H9 (cell line): Measurements from ENCODE around the gene MT1H. TPM values are rescaled to one million over a fixed set of nuclear protein-coding genes. Genes with fewer than 3 reads are reported as not detected.
"Not testable (repeated sequence)": the region's sequence is repeated elsewhere in the genome, so short reads cannot be mapped to it uniquely, and the experiment has no call there.

Source experiments
- DNase-seq: peaks from one replicate; pipeline ENCODE4 v3.0.0-alpha.2; 2017
- H2AFZ ChIP-seq: one replicate; pipeline ENCODE4 v1.6.1; 2013; ENCODE audit warnings: mild to moderate bottlenecking, low read length, control low read depth, moderate library complexity
- H2AK5ac ChIP-seq: 2 replicates; pipeline ENCODE4 v1.6.1; 2013; ENCODE audit warnings: low read length, control low read depth, mixed read lengths; ENCODE audit not compliant: insufficient read length
- H2BK120ac ChIP-seq: one replicate; pipeline ENCODE4 v1.6.1; 2013; ENCODE audit warnings: low read depth, mild to moderate bottlenecking, low read length, control low read depth, inconsistent platforms; ENCODE audit not compliant: poor library complexity, severe bottlenecking
- H2BK12ac ChIP-seq: 2 replicates; pipeline ENCODE4 v1.6.1; 2013; ENCODE audit warnings: low read length, control low read depth, mixed read lengths, low read depth; ENCODE audit not compliant: insufficient read length
- H2BK15ac ChIP-seq: 2 replicates; pipeline ENCODE4 v1.6.1; 2013; ENCODE audit warnings: low read depth, low read length, control low read depth
- H2BK20ac ChIP-seq: one replicate; pipeline ENCODE4 v1.6.1; 2013; ENCODE audit warnings: low read depth, mild to moderate bottlenecking, low read length, control low read depth, inconsistent platforms; ENCODE audit not compliant: poor library complexity, severe bottlenecking
- H2BK5ac ChIP-seq: 2 replicates; pipeline ENCODE4 v1.6.1; 2013; ENCODE audit warnings: low read length, control low read depth, mixed read lengths; ENCODE audit not compliant: insufficient read length
- H3K14ac ChIP-seq: 2 replicates; pipeline ENCODE4 v1.6.1; 2013; ENCODE audit warnings: low read length, control low read depth; ENCODE audit not compliant: insufficient read depth
- H3K18ac ChIP-seq: 2 replicates; pipeline ENCODE4 v1.6.1; 2013; ENCODE audit warnings: low read depth, mild to moderate bottlenecking, mixed read lengths, low read length, control low read depth; ENCODE audit not compliant: insufficient read length
- H3K23ac ChIP-seq: 2 replicates; pipeline ENCODE4 v1.6.1; 2013; ENCODE audit warnings: low read length, control low read depth, mixed read lengths, low read depth; ENCODE audit not compliant: insufficient read length
- H3K23me2 ChIP-seq: 2 replicates; pipeline ENCODE4 v1.6.1; 2013; ENCODE audit warnings: low read depth, mild to moderate bottlenecking, mixed read lengths, low read length, control low read depth; ENCODE audit not compliant: insufficient read length, poor library complexity, severe bottlenecking
- H3K27ac ChIP-seq: 2 replicates; pipeline ENCODE4 v1.5.1; 2013; ENCODE audit warnings: low read length, control low read depth, mixed read lengths, low read depth; ENCODE audit not compliant: insufficient read length
- H3K27me3 ChIP-seq: 2 replicates; pipeline ENCODE4 v1.6.1; 2013; ENCODE audit warnings: low read length, control low read depth, inconsistent platforms; ENCODE audit not compliant: insufficient read depth
- H3K4ac ChIP-seq: 2 replicates; pipeline ENCODE4 v1.6.1; 2013; ENCODE audit warnings: low read depth, mild to moderate bottlenecking, control low read depth, inconsistent platforms, low read length, moderate library complexity
- H3K4me1 ChIP-seq: 2 replicates; pipeline ENCODE4 v1.6.1; 2013; ENCODE audit warnings: low read length, control low read depth, inconsistent platforms; ENCODE audit not compliant: insufficient read depth
- H3K4me2 ChIP-seq: 2 replicates; pipeline ENCODE4 v1.6.1; 2013; ENCODE audit warnings: low read length, control low read depth, mixed read lengths; ENCODE audit not compliant: insufficient read length, insufficient read depth
- H3K56ac ChIP-seq: 2 replicates; pipeline ENCODE4 v1.6.1; 2013; ENCODE audit warnings: low read depth, mild to moderate bottlenecking, mixed read lengths, low read length, control low read depth; ENCODE audit not compliant: insufficient read length
- H3K79me1 ChIP-seq: 2 replicates; pipeline ENCODE4 v1.6.1; 2013; ENCODE audit warnings: low read depth, mild to moderate bottlenecking, moderate library complexity, low read length, control low read depth, inconsistent platforms; ENCODE audit not compliant: insufficient read depth, poor library complexity, severe bottlenecking
- H3K79me2 ChIP-seq: 2 replicates; pipeline ENCODE4 v1.6.1; 2013; ENCODE audit warnings: low read length, control low read depth, inconsistent platforms; ENCODE audit not compliant: insufficient read depth
- H3K9ac ChIP-seq: 2 replicates; pipeline ENCODE4 v1.6.1; 2013; ENCODE audit warnings: low read length, control low read depth, mixed read lengths; ENCODE audit not compliant: insufficient read length; ENCODE audit errors: extremely low read depth
- H3K9me3 ChIP-seq: one replicate; pipeline ENCODE4 v1.6.1; 2013; ENCODE audit warnings: low read depth, low read length, inconsistent platforms; ENCODE audit not compliant: control insufficient read depth
- H3T11ph ChIP-seq: one replicate; pipeline ENCODE4 v1.6.1; 2013; ENCODE audit warnings: mild to moderate bottlenecking, low read length, control low read depth, inconsistent platforms
- H4K20me1 ChIP-seq: one replicate; pipeline ENCODE4 v1.6.1; 2013; ENCODE audit not compliant: control insufficient read depth, insufficient read length, insufficient read depth
- H4K5ac ChIP-seq: 2 replicates; pipeline ENCODE4 v1.6.1; 2013; ENCODE audit warnings: low read depth, mild to moderate bottlenecking, mixed read lengths, low read length, control low read depth; ENCODE audit not compliant: insufficient read length
- H4K8ac ChIP-seq: replicated peaks from 2 replicates; pipeline ENCODE4 v1.6.1; 2013; ENCODE audit warnings: low read length, control low read depth, mixed read lengths, low read depth; ENCODE audit not compliant: insufficient read length
- H4K91ac ChIP-seq: 2 replicates; pipeline ENCODE4 v1.6.1; 2013; ENCODE audit warnings: low read depth, mild to moderate bottlenecking, moderate library complexity, mixed read lengths, low read length, control low read depth; ENCODE audit not compliant: insufficient read length
- H3K27ac Mint-ChIP-seq, 3 experiments: 2 replicates in 2 of 3; 3 replicates in 1 of 3; pipeline ENCODE4 v1.8.0; 2020 to 2021; ENCODE audit warnings: mixed read lengths in 3 of 3, mild to moderate bottlenecking in 1 of 3, moderate library complexity in 1 of 3
- H3K27me3 Mint-ChIP-seq: 2 replicates; pipeline ENCODE4 v1.8.0; 2021; ENCODE audit warnings: low read depth, mild to moderate bottlenecking, moderate library complexity, mixed read lengths
- H3K36me3 Mint-ChIP-seq, 3 experiments: 2 replicates in 2 of 3; 3 replicates in 1 of 3; pipeline ENCODE4 v1.8.0; 2020 to 2021; ENCODE audit warnings: low read depth in 3 of 3, mixed read lengths in 3 of 3; ENCODE audit not compliant: insufficient read depth in 1 of 3
- H3K4me1 Mint-ChIP-seq, 2 experiments: 2 replicates each; pipeline ENCODE4 v1.8.0; 2020; ENCODE audit warnings: mixed read lengths in 2 of 2
- H3K4me3 Mint-ChIP-seq, 2 experiments: 2 replicates in 1 of 2; 3 replicates in 1 of 2; pipeline ENCODE4 v1.8.0; 2020 to 2021; ENCODE audit warnings: mild to moderate bottlenecking in 2 of 2, mixed read lengths in 2 of 2, moderate library complexity in 1 of 2
- H3K9me3 Mint-ChIP-seq, 2 experiments: 2 replicates in 1 of 2; 3 replicates in 1 of 2; pipeline ENCODE4 v1.8.0; 2020; ENCODE audit warnings: mild to moderate bottlenecking in 2 of 2, mixed read lengths in 2 of 2, moderate library complexity in 1 of 2
- CTCF ChIP-seq: fragments of 200-600 bp; sonication (generic); conservative IDR thresholded peaks from 3 replicates; pipeline ENCODE4 v1.8.0; 2021; ENCODE audit warnings: antibody characterized with exemption, mild to moderate bottlenecking
- WGBS: extraction: QIAGEN DNeasy Blood & Tissue Kit; methylation state at CpG from one replicate; pipeline ENCODE4 v1.1.7; 2013; ENCODE audit warnings: missing lambda C conversion rate, low lambda C conversion rate, mixed read lengths; ENCODE audit not compliant: insufficient read length; ENCODE audit errors: extremely low coverage; 5-methylcytosine and 5-hydroxymethylcytosine counted together
- total RNA-seq: library from RNA; stranded (reverse); gene quantifications from 2 replicates; pipeline ENCODE4 v1.2.1, GENCODE V29; 2021

MT1H gene
- total RNA-seq, 1 experiment from 2014 or later: 12.5 TPM

GRCh38 chr16:56670620-56670934 is 963 bp downstream of the MT1H start:
- no peak overlapping the region for H2BK20ac ChIP-seq
- H3T11ph ChIP-seq: no peak overlapping the region
- no peak overlapping the region for H4K5ac ChIP-seq
- H3K23ac ChIP-seq: no peak overlapping the region
- H2BK5ac ChIP-seq: no peak overlapping the region
- H3K27ac Mint-ChIP-seq: no peak overlapping the region
- H3K79me2 ChIP-seq: no peaks in the 10 kb centered on the region
- H3K36me3 Mint-ChIP-seq: no peaks in the 10 kb centered on the region
- no CpG with 5 or more reads among the region's 2 CpGs for WGBS
- H2BK15ac ChIP-seq: no peak overlapping the region
- no peak overlapping the region for H3K4ac ChIP-seq
- no peak overlapping the region for H3K4me2 ChIP-seq
- H2BK120ac ChIP-seq: no peak overlapping the region
- DNase-seq: no peak
- no peak overlapping the region for H3K27ac ChIP-seq
- no peak overlapping the region for H3K18ac ChIP-seq
- H3K4me1 ChIP-seq: peaks cover 7% of the 10 kb centered on the region; the same call in 1 of the 2 replicates
- no peak overlapping the region for H3K9ac ChIP-seq
- H3K9me3 ChIP-seq: no peaks in the 10 kb centered on the region
- peaks cover 50% of the 10 kb centered on the region for H3K27me3 ChIP-seq
- H3K23me2 ChIP-seq: peaks cover 15% of the 10 kb centered on the region
- H3K14ac ChIP-seq: no peak overlapping the region
- H4K8ac ChIP-seq: no peak overlapping the region
- H3K56ac ChIP-seq: no peak overlapping the region
- H3K9me3 Mint-ChIP-seq: no peaks in the 10 kb centered on the region; a peak in 1 of 5 replicates
- H4K91ac ChIP-seq: no peak overlapping the region
- no peak for TF ChIP-seq CTCF
- peaks cover 18 to 47% of the 10 kb centered on the region in 2 experiments for H3K4me1 Mint-ChIP-seq
- no peak overlapping the region for H2AFZ ChIP-seq
- no peak overlapping the region for H3K4me3 Mint-ChIP-seq
- H3K27me3 Mint-ChIP-seq: peaks cover 82% of the 10 kb centered on the region
- H3K79me1 ChIP-seq: no peaks in the 10 kb centered on the region
- no peak overlapping the region for H2AK5ac ChIP-seq
- no peak overlapping the region for H2BK12ac ChIP-seq
- H4K20me1 ChIP-seq: no peaks in the 10 kb centered on the region

GRCh38 chr16:56671691-56672090 is 2.1 kb downstream of the MT1H start:
- DNase-seq, H3K4me1 ChIP-seq, H3K4me2 ChIP-seq, H3K4ac ChIP-seq, H3K23ac ChIP-seq, H4K20me1 ChIP-seq, H3K9ac ChIP-seq, H3K4me3 Mint-ChIP-seq, H3K79me1 ChIP-seq, H3K27ac ChIP-seq, H4K5ac ChIP-seq, H3T11ph ChIP-seq, H4K8ac ChIP-seq, H2BK15ac ChIP-seq, H2BK5ac ChIP-seq, H3K36me3 Mint-ChIP-seq, H2AFZ ChIP-seq, H2AK5ac ChIP-seq, H3K9me3 ChIP-seq, H3K27ac Mint-ChIP-seq, H3K9me3 Mint-ChIP-seq, H3K14ac ChIP-seq, H3K56ac ChIP-seq, H2BK120ac ChIP-seq, H2BK20ac ChIP-seq, H2BK12ac ChIP-seq, H3K79me2 ChIP-seq, H3K18ac ChIP-seq, H4K91ac ChIP-seq: not testable (repeated sequence)
- Histone ChIP-seq H3K23me2 (peaks cover 19% of the 10 kb centered on the region), H3K27me3 (peaks cover 44% of the 10 kb centered on the region)
- Mint-ChIP-seq H3K4me1 (peaks cover 24 to 56% of the 10 kb centered on the region in 2 experiments), H3K27me3 (peaks cover 79% of the 10 kb centered on the region)
- no CpG with 5 or more reads among the region's 2 CpGs for WGBS
